SK-N-SH (cell line): ENCODE results near the gene GNA14. TPM values are rescaled to one million over a fixed set of nuclear protein-coding genes. Genes with fewer than 3 reads are reported as not detected.

Source experiments
- CTCF ChIA-PET: fragments of 300-600, 350-600 bp; formaldehyde crosslinking; extraction: SDS; loops from one replicate; lab custom pipeline; 2021; lab: Yijun Ruan, JAX
- POLR2A ChIA-PET: fragments of 350-600 bp; sonication (Branson Sonifier 250); formaldehyde crosslinking; extraction: SDS; loops from one replicate; lab custom pipeline; 2020; ENCODE audit warnings: antibody characterized with exemption, inconsistent platforms; lab: Yijun Ruan, JAX
- DNase-seq: peaks from one replicate; pipeline ENCODE4 v3.0.0; 2012
- H2AFZ ChIP-seq: fragments of 200-600 bp; sonication (generic); 2 replicates; pipeline ENCODE4 v1.8.1; 2016; ENCODE audit warnings: antibody characterized with exemption, mild to moderate bottlenecking, low read depth
- H3F3A ChIP-seq: fragments of 200-600 bp; sonication (generic); replicated peaks from 2 replicates; pipeline ENCODE3; 2016; ENCODE audit warnings: antibody characterized with exemption, mild to moderate bottlenecking; ENCODE audit not compliant: insufficient read depth
- H3K27ac ChIP-seq, 2 experiments: fragments of 200-500 bp in 1 of 2; fragments of 200-600 bp in 1 of 2; sonication (Bioruptor generic) in 1 of 2; sonication (generic), shearing (Covaris generic) in 1 of 2; 2 replicates each; pipeline versions ENCODE4 v1.5.1 to v1.6.1; 2014 to 2016; ENCODE audit warnings: low read depth in 2 of 2, inconsistent platforms in 1 of 2, low read length in 1 of 2, mild to moderate bottlenecking in 1 of 2, mixed read lengths in 1 of 2
- H3K27me3 ChIP-seq: fragments of 200-600 bp; sonication (generic), shearing (Covaris generic); 2 replicates; pipeline ENCODE4 v1.6.1; 2016; ENCODE audit warnings: mixed run types; ENCODE audit not compliant: insufficient read depth
- H3K36me3 ChIP-seq, 2 experiments: fragments of 200-500 bp in 1 of 2; fragments of 200-600 bp in 1 of 2; sonication (Bioruptor generic) in 1 of 2; sonication (generic) in 1 of 2; replicated peaks in 1 of 2; 2 replicates each; pipeline versions ENCODE3 to v1.5.1; 2014 to 2016; ENCODE audit warnings: low read length in 1 of 2, mild to moderate bottlenecking in 1 of 2; ENCODE audit not compliant: insufficient read depth in 2 of 2, control insufficient read depth in 1 of 2
- H3K4me1 ChIP-seq, 2 experiments: fragments of 200-500 bp in 1 of 2; fragments of 200-600 bp in 1 of 2; sonication (Bioruptor generic) in 1 of 2; sonication (generic), shearing (Covaris generic) in 1 of 2; 2 replicates each; pipeline versions ENCODE4 v1.5.1 to v1.6.1; 2014 to 2016; ENCODE audit warnings: low read depth in 1 of 2, low read length in 1 of 2, mixed run types in 1 of 2; ENCODE audit not compliant: insufficient read depth in 2 of 2, control insufficient read depth in 1 of 2
- H3K4me2 ChIP-seq: fragments of 200-600 bp; sonication (generic), shearing (Covaris generic); 2 replicates; pipeline ENCODE4 v1.6.1; 2017; ENCODE audit warnings: mixed run types
- H3K4me3 ChIP-seq, 2 experiments: fragments of 200-500 bp in 1 of 2; fragments of 200-600 bp in 1 of 2; sonication (Bioruptor generic) in 1 of 2; sonication (generic), shearing (Covaris generic) in 1 of 2; 2 replicates each; pipeline versions ENCODE4 v1.5.1 to v1.8.1; 2014 to 2016; ENCODE audit warnings: low read depth in 2 of 2, inconsistent platforms in 1 of 2, low read length in 1 of 2, mild to moderate bottlenecking in 1 of 2, mixed read lengths in 1 of 2, moderate library complexity in 1 of 2
- H3K79me2 ChIP-seq: fragments of 200-600 bp; sonication (generic); 2 replicates; pipeline ENCODE4 v1.8.1; 2017; ENCODE audit warnings: mild to moderate bottlenecking; ENCODE audit not compliant: insufficient read depth
- H3K9ac ChIP-seq: fragments of 200-600 bp; sonication (generic); 2 replicates; pipeline ENCODE4 v1.6.1; 2017; ENCODE audit warnings: mixed run types
- H3K9me2 ChIP-seq: fragments of 200-600 bp; sonication (generic); 2 replicates; pipeline ENCODE4 v1.6.1; 2017; ENCODE audit warnings: mixed run types
- H3K9me3 ChIP-seq: fragments of 200-600 bp; sonication (generic); 2 replicates; pipeline ENCODE4 v1.6.1; 2017; ENCODE audit warnings: mixed run types, mild to moderate bottlenecking, moderate library complexity
- H4K20me1 ChIP-seq: fragments of 200-600 bp; sonication (generic); 2 replicates; pipeline ENCODE4 v1.6.1; 2017; ENCODE audit warnings: mild to moderate bottlenecking, mixed run types; ENCODE audit not compliant: insufficient read depth
- CHD2 ChIP-seq: fragments of 150-350 bp; IDR thresholded peaks from 2 replicates; pipeline ENCODE4 v1.6.1; 2018; ENCODE audit warnings: low read length; ENCODE audit not compliant: partially characterized antibody
- EP300 ChIP-seq, 2 experiments: IDR thresholded peaks; 2 replicates each; pipeline versions ENCODE4 v1.4.0 to v1.6.1; 2012; ENCODE audit warnings: borderline replicate concordance in 1 of 2, low read depth in 1 of 2, low read length in 1 of 2
- FOXM1 ChIP-seq: IDR thresholded peaks from 2 replicates; pipeline ENCODE4 v1.4.0; 2012; ENCODE audit warnings: low read depth, mild to moderate bottlenecking
- GABPA ChIP-seq: IDR thresholded peaks from 2 replicates; pipeline ENCODE4 v1.4.0; 2012; ENCODE audit warnings: low read depth, mild to moderate bottlenecking
- JUND ChIP-seq: IDR thresholded peaks from 2 replicates; pipeline ENCODE4 v1.4.0; 2012
- NFIC ChIP-seq: IDR thresholded peaks from 2 replicates; pipeline ENCODE4 v1.4.0; 2012; ENCODE audit warnings: borderline replicate concordance
- RFX5 ChIP-seq: IDR thresholded peaks from 2 replicates; pipeline ENCODE4 v1.6.1; 2012; ENCODE audit warnings: mild to moderate bottlenecking, improper control_type of control experiment, low read length
- RXRA ChIP-seq: IDR thresholded peaks from 2 replicates; pipeline ENCODE4 v1.4.0; 2012; ENCODE audit warnings: low read depth, mild to moderate bottlenecking, borderline replicate concordance
- TCF12 ChIP-seq: IDR thresholded peaks from 2 replicates; pipeline ENCODE4 v1.4.0; 2012
- YY1 ChIP-seq: IDR thresholded peaks from 2 replicates; pipeline ENCODE4 v1.4.0; 2012; ENCODE audit warnings: low read depth, mild to moderate bottlenecking
- WGBS: methylation state at CpG from one replicate; pipeline ENCODE4 v1.1.6; 2017; ENCODE audit warnings: low lambda C conversion rate; 5-methylcytosine and 5-hydroxymethylcytosine counted together
- polyA plus RNA-seq, 3 experiments: library from polyadenylated mRNA; depleted of rRNA; stranded (reverse); fragments of >200 nt; gene quantifications; 2 replicates each; pipeline ENCODE4 v1.2.3, GENCODE V29; 2012
- TF ChIP-seq, protein P1 (sequence below): fragments of 150-350 bp; IDR thresholded peaks from 2 replicates; pipeline ENCODE4 v1.6.1; 2017; ENCODE audit warnings: antibody characterized with exemption, low read length, low read depth, borderline replicate concordance

Gene GNA14
- polyA plus RNA-seq, 1 of the 3 experiments (the other 2 are of a cell fraction) = 0.15 TPM

DNA sequence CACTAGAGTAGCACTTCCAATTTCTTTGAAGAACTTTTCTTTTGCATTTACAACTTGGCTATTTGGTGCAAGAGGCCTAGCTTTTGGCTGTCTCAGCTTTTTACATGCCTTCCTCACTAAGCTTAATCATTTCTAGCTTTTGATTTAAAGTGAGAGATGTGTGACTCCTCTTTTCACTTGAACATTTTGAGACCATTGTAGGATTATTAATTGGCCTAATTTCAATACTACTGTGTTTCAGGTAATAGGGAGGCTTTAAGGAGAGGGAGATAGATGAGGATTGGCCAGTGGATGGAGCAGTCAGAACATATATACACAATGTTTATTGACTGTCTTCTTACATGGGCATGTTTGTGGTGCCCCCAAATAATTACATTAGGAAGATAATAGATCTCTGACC, 161.7 kb downstream of the GNA14 start:
- H3K9me2 ChIP-seq = no peaks in the 10 kb centered on the region
- no peak overlapping the region for H2AFZ ChIP-seq
- no peaks in the 10 kb centered on the region for H3K36me3 ChIP-seq
- no peaks in the 10 kb centered on the region for H3K27me3 ChIP-seq
- no peaks in the 10 kb centered on the region for H3K4me1 ChIP-seq
- H3F3A ChIP-seq = no peaks in the 10 kb centered on the region
- H3K4me2 ChIP-seq = no peak overlapping the region
- no peak overlapping the region for H3K9ac ChIP-seq
- no peaks in the 10 kb centered on the region for H4K20me1 ChIP-seq
- H3K9me3 ChIP-seq = no peaks in the 10 kb centered on the region
- no peak overlapping the region for H3K27ac ChIP-seq
- TF ChIP-seq CHD2 (no peak), RFX5 (no peak), GABPA (no peak), NFIC (no peak)
- ChIA-PET POLR2A (no interaction called here), CTCF (no interaction called here)
- no peak for DNase-seq
- no peaks in the 10 kb centered on the region for H3K79me2 ChIP-seq
- no peak overlapping the region for H3K4me3 ChIP-seq

DNA sequence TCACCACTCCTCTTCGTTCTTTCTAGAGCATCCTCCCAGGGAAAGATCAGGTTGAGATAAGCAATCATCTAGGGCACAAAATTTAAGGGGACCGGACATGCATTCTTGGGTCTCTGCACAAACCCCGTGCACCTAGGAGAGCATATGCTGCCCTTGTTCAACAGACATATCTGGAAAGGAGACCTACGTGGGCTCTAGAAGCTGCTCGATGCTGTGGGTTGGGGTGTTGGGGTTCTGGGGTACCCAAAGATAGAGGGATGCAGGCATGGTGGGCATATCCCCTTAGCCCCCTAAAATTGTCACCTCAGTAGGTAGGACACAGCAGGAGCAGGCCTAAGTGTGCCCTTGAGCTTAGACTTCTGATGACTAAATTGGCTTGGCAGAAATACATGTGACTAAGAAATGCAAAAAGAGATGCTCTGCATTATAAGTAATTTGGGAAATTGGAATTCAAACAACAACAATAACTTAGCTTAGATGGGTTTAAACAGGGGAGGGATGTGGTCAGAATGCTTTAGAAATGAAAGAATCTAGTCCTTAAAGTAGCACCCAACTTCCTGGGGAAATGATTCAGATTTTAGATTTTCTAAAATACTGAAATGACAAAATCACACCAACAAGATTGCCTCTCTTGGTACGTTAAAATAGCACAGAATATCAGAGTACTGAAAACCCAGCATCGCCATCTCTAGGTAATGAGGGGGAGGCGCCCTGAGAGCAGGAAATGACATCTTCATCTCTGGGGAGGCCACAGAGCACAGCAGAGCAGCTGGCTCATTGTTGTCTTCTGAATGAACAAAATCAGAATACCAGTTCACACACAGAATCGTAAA, 172.3 kb downstream of the GNA14 start:
- peaks cover 17% of the 10 kb centered on the region for H3F3A ChIP-seq
- H3K4me1 ChIP-seq = peaks cover 0 to 20% of the 10 kb centered on the region in 2 experiments; a peak in 1 of 4 replicates
- POLR2A ChIA-PET = no interaction called here
- H3K9me2 ChIP-seq = no peaks in the 10 kb centered on the region
- H3K27ac ChIP-seq = peak overlapping the region in 1 of 2 experiments; percentile 71; a peak in 2 of 4 replicates
- CTCF ChIA-PET = interaction anchor here (0.6 kb wide), 1 partner anchor 28 kb away, joined by 3 read pairs; no protein-coding TSS in a partner anchor
- H3K4me3 ChIP-seq = no peak overlapping the region
- H3K79me2 ChIP-seq = no peaks in the 10 kb centered on the region
- peak overlapping the region; percentile 71 for H2AFZ ChIP-seq
- no peaks in the 10 kb centered on the region for H3K36me3 ChIP-seq
- DNase-seq = no peak
- H3K9ac ChIP-seq = peak overlapping the region; percentile 43
- no peaks in the 10 kb centered on the region for H4K20me1 ChIP-seq
- H3K27me3 ChIP-seq = no peaks in the 10 kb centered on the region
- no peaks in the 10 kb centered on the region for H3K9me3 ChIP-seq
- 85% methylated on average over 9 of the region's 9 CpGs for WGBS
- peak overlapping the region; percentile 0; the same call in 1 of the 2 replicates for H3K4me2 ChIP-seq
- 0 out of 2 replicates have a peak, but pooled peaks have one; percentile 33 for TF ChIP-seq FOXM1
- TF ChIP-seq EP300 (IDR thresholded peaks at IDR 0.05; ENCODE audit: borderline replicate concordance in 1 of 2, low read depth in 1 of 2, low read length in 1 of 2) = peak in 1 of 2 experiments; percentile 39; a peak in 1 of 4 replicates
- no peak for TF ChIP-seq NFIC
- no peak for TF ChIP-seq YY1
- TF ChIP-seq RXRA = no peak
- peak; percentile 8; the same call in 1 of the 2 replicates for TF ChIP-seq TCF12

DNA sequence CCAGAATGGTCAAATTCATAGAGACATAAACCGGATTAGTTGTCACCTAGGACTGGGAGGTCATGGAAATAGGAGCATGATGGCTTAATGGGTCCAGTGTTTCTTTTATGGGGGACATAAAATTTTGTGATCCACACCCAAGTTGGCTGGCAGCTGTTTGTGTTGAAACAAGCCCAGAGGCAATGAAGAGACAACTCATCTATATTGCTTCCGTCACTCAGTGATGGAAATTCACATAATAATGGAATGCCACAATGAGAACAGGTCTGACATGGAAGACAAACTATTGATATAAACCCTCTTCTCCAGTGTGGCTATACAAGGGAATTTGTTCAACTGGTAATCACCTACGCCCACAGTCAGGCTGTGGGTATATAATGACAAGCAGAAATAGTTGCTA, 173.2 kb downstream of the GNA14 start:
- H3K4me3 ChIP-seq = no peak overlapping the region
- ChIA-PET CTCF (no interaction called here), POLR2A (no interaction called here)
- H3K27me3 ChIP-seq = no peaks in the 10 kb centered on the region
- H4K20me1 ChIP-seq = no peaks in the 10 kb centered on the region
- H3K36me3 ChIP-seq = no peaks in the 10 kb centered on the region
- H3K9ac ChIP-seq = no peak overlapping the region
- no peak overlapping the region for H2AFZ ChIP-seq
- no peaks in the 10 kb centered on the region for H3K79me2 ChIP-seq
- no peak for TF ChIP-seq RFX5
- no peak for TF ChIP-seq JUND
- TF ChIP-seq, protein P1, sequence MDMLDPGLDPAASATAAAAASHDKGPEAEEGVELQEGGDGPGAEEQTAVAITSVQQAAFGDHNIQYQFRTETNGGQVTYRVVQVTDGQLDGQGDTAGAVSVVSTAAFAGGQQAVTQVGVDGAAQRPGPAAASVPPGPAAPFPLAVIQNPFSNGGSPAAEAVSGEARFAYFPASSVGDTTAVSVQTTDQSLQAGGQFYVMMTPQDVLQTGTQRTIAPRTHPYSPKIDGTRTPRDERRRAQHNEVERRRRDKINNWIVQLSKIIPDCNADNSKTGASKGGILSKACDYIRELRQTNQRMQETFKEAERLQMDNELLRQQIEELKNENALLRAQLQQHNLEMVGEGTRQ = no peak
- no peak for TF ChIP-seq EP300 (IDR thresholded peaks at IDR 0.05; ENCODE audit: borderline replicate concordance in 1 of 2, low read depth in 1 of 2, low read length in 1 of 2)
- no peak for TF ChIP-seq YY1
- H3K4me1 ChIP-seq = peaks cover 0 to 20% of the 10 kb centered on the region in 2 experiments; a peak in 1 of 4 replicates
- 86% methylated on average over 3 of the region's 3 CpGs for WGBS
- no peak overlapping the region for H3K4me2 ChIP-seq
- no peaks in the 10 kb centered on the region for H3K9me3 ChIP-seq
- H3K27ac ChIP-seq = no peak overlapping the region
- peaks cover 24% of the 10 kb centered on the region for H3F3A ChIP-seq
- H3K9me2 ChIP-seq = no peaks in the 10 kb centered on the region
- DNase-seq = no peak
